Gastrocnemius medialis (tissue), 4 donors: ENCODE measurements around the gene NES. TPM values are rescaled to one million over a fixed set of nuclear protein-coding genes. Genes with fewer than 3 reads are reported as not detected.
"Not testable (repeated sequence)": the region's sequence is repeated elsewhere in the genome, so short reads cannot be mapped to it uniquely, and the experiment has no call there.

Source experiments
- ATAC-seq, 2 donors: fragments of 150-250 bp; one replicate each; pipeline ENCODE4 v1.9.1; 2016
- DNase-seq, 2 donors: peaks; one replicate each; pipeline ENCODE4 v3.0.0-alpha.2; 2019
- H3K27ac ChIP-seq, 4 donors: fragments of 200-600 bp; sonication (generic); 1 replicate in 1 of 4; 2 replicates in 3 of 4; pipeline ENCODE4 v1.5.1; 2016 to 2018; ENCODE audit warnings: mild to moderate bottlenecking in 2 of 4, moderate library complexity in 1 of 4
- H3K27me3 ChIP-seq, 3 donors: fragments of 200-600 bp; sonication (generic) in 2 of 3; 1 replicate in 1 of 3; 2 replicates in 2 of 3; pipeline versions ENCODE4 v1.5.1 to v1.6.0; 2016 to 2019; ENCODE audit warnings: mild to moderate bottlenecking in 1 of 3, moderate library complexity in 1 of 3
- H3K36me3 ChIP-seq, 2 donors: fragments of 200-600 bp; sonication (generic) in 1 of 2; one replicate each; pipeline ENCODE4 v1.5.1; 2017 to 2018
- H3K4me1 ChIP-seq, 2 donors: fragments of 200-600 bp; sonication (generic) in 1 of 2; one replicate each; pipeline ENCODE4 v1.5.1; 2016 to 2017; ENCODE audit warnings: mild to moderate bottlenecking in 2 of 2
- H3K4me3 ChIP-seq, 4 donors: fragments of 200-600 bp; sonication (generic) in 3 of 4; 1 replicate in 1 of 4; 2 replicates in 3 of 4; pipeline ENCODE4 v1.5.1; 2016 to 2019; ENCODE audit warnings: mild to moderate bottlenecking in 2 of 4
- H3K9me3 ChIP-seq, 3 donors: fragments of 200-600 bp; sonication (generic) in 2 of 3; 1 replicate in 1 of 3; 2 replicates in 2 of 3; pipeline ENCODE4 v1.5.1; 2016 to 2019
- CTCF ChIP-seq, 5 experiments: fragments of 450-650 bp in 3 of 5; fragments of 200-600 bp in 2 of 5; sonication (generic) in 2 of 5; IDR thresholded peaks in 4 of 5; conservative IDR thresholded peaks in 1 of 5; 1 replicate in 4 of 5; 2 replicates in 1 of 5; pipeline ENCODE4 v1.5.1; 2016 to 2019; ENCODE audit warnings: antibody characterized with exemption in 5 of 5, mild to moderate bottlenecking in 3 of 5, moderate library complexity in 3 of 5
- POLR2A ChIP-seq, 2 donors: fragments of 450-650 bp; IDR thresholded peaks; one replicate each; pipeline ENCODE4 v1.6.1; 2017; ENCODE audit warnings: antibody characterized with exemption in 2 of 2, mild to moderate bottlenecking in 2 of 2, moderate library complexity in 2 of 2
- in situ Hi-C, 4 donors: fragments of 200-750 bp; cut with MboI; loops; one replicate each; pipeline versions ENCODE4 v1.15.0 to v1.8.0; 2017; ENCODE audit warnings: low sequenced_read_pairs in 4 of 4
- intact Hi-C: fragments of 100-400 bp; cut with DNase I; formaldehyde crosslinking; loops from one replicate; pipeline ENCODE4 v1.15.1; 2023; ENCODE audit warnings: low total_unique reads
- total RNA-seq, 4 donors: library from RNA; depleted of rRNA; stranded (reverse); fragments of >200 nt; gene quantifications; one replicate each; pipeline versions ENCODE4 v1.1.0 to v1.2.3, GENCODE V29; 2016

NES gene
- total RNA-seq, 4 donors from 2014 or later: 13.7 to 60.9 (median 26.4) TPM

- in situ Hi-C loops (no loop called here), intact Hi-C loops (no loop called here)
- DNase-seq (no peak), ATAC-seq (no peak)
- Histone ChIP-seq H3K27ac (no peak overlapping the region), H3K4me1 (peaks cover 14 to 31% of the 10 kb centered on the region in 2 donors), H3K4me3 (no peak overlapping the region), H3K27me3 (peaks cover 10 to 18% (median 15%) of the 10 kb centered on the region in 3 donors), H3K36me3 (no peaks in the 10 kb centered on the region), H3K9me3 (no peaks in the 10 kb centered on the region)
- TF ChIP-seq POLR2A (IDR thresholded peaks at IDR 0.05) (no peak), CTCF (IDR thresholded peaks at IDR 0.05 in 4 of 5, conservative IDR thresholded peaks at IDR 0.05 in 1 of 5) (no peak)
Measured at GRCh38 chr1:156638189-156638985, 38.8 kb downstream of the NES start.

- H3K4me1 ChIP-seq: no peaks in the 10 kb centered on the region
- H3K9me3 ChIP-seq: no peaks in the 10 kb centered on the region
- ATAC-seq (no peak), DNase-seq (no peak)
- no peaks in the 10 kb centered on the region for H3K36me3 ChIP-seq
- in situ Hi-C loops: no loop called here
- no peak overlapping the region for H3K4me3 ChIP-seq
- H3K27me3 ChIP-seq: peaks cover 0 to 3% (median 3%) of the 10 kb centered on the region in 3 donors
- intact Hi-C loops: no loop called here
- no peak overlapping the region for H3K27ac ChIP-seq
- TF ChIP-seq POLR2A (IDR thresholded peaks at IDR 0.05) (no peak), CTCF (IDR thresholded peaks at IDR 0.05 in 4 of 5, conservative IDR thresholded peaks at IDR 0.05 in 1 of 5) (no peak)
Measured at GRCh38 chr1:156632355-156632754, 44.9 kb downstream of the NES start.

GRCh38 chr1:156631152-156631551 lies 46.1 kb downstream of the NES start:
- H3K36me3 ChIP-seq, H3K9me3 ChIP-seq, H3K4me3 ChIP-seq, H3K27ac ChIP-seq, H3K4me1 ChIP-seq, ATAC-seq, intact Hi-C loops, H3K27me3 ChIP-seq, DNase-seq, in situ Hi-C loops: not testable (repeated sequence)

- Histone ChIP-seq H3K27ac (no peak overlapping the region), H3K4me3 (no peak overlapping the region), H3K9me3 (no peaks in the 10 kb centered on the region), H3K4me1 (peaks cover 4 to 8% of the 10 kb centered on the region in 2 donors), H3K27me3 (peaks cover 11 to 16% (median 11%) of the 10 kb centered on the region in 3 donors), H3K36me3 (no peaks in the 10 kb centered on the region)
- no peak for TF ChIP-seq CTCF (IDR thresholded peaks at IDR 0.05 in 4 of 5, conservative IDR thresholded peaks at IDR 0.05 in 1 of 5)
- no peak for TF ChIP-seq POLR2A (IDR thresholded peaks at IDR 0.05)
- in situ Hi-C loops (no loop called here), intact Hi-C loops (no loop called here)
- ATAC-seq (no peak), DNase-seq (no peak)
Measured at GRCh38 chr1:156629823-156630449, 47.3 kb downstream of the NES start.

- Histone ChIP-seq H3K9me3 (no peaks in the 10 kb centered on the region), H3K27ac (no peak overlapping the region), H3K36me3 (no peaks in the 10 kb centered on the region), H3K27me3 (peaks cover 26 to 31% (median 30%) of the 10 kb centered on the region in 3 donors), H3K4me3 (no peak overlapping the region), H3K4me1 (peaks cover 11 to 18% of the 10 kb centered on the region in 2 donors)
- TF ChIP-seq CTCF (IDR thresholded peaks at IDR 0.05 in 4 of 5, conservative IDR thresholded peaks at IDR 0.05 in 1 of 5) (peak; percentile 24 to 63 (median 52)), POLR2A (IDR thresholded peaks at IDR 0.05) (no peak)
- ATAC-seq: no peak
- intact Hi-C loops: no loop called here
- DNase-seq: no peak
- in situ Hi-C loops: no loop called here
Measured at GRCh38 chr1:156627313-156627880, 49.8 kb downstream of the NES start.
